ENCODE results near the gene NHEJ1. TPM values are rescaled to one million over a fixed set of nuclear protein-coding genes. Genes with fewer than 3 reads are reported as not detected.

NHEJ1 gene
- total RNA-seq, 1 experiment from 2014 or later: 16.4 TPM

DNA sequence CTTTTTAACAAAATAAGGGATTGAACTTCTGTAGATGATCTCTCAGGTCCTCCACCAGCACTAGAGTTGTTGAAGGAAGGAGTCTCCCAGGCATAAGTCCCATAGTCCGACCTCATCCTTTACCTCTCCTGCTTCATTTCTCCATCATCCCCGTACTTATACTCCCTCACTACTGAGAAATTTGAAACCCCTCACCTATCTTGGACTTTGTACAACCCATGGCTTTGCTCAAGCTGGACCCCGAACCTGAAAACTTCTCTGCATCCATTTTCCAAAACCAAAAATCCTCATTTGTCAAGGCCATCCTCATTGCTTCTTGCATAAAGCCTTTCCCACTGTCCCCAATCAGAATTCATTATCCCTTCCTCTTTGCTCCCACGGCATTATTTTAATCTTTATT is 482 bp upstream of the NHEJ1 start:
- BruUV-seq (replicated peaks): TSS peak; percentile 75
- no peaks in the 10 kb centered on the region for H3K79me2 ChIP-seq (ENCODE audit: insufficient read depth, low read length)
- intact Hi-C loops (cut with micrococcal nuclease): loop anchor here (2.0 kb wide), 3 partner anchors 50 to 192 kb away; no protein-coding TSS in a partner anchor
- ChIA-PET RAD21 (ENCODE audit: low non-redundant PET in 1 of 2, low total read pairs in 2 of 2, uncharacterized antibody in 2 of 2, unreplicated experiment in 2 of 2) (no interaction called here), POLR2A (no interaction called here), CTCF (no interaction called here)
- H3K9ac ChIP-seq (ENCODE audit: low read length): peak overlapping the region; percentile 72
- H2AFZ ChIP-seq (ENCODE audit: low read depth, low read length, poor library complexity, severe bottlenecking): no peak overlapping the region
- no peaks in the 10 kb centered on the region for H4K20me1 ChIP-seq (ENCODE audit: insufficient read depth)
- peak overlapping the region; percentile 78 for H3K4me2 ChIP-seq (ENCODE audit: low read length)
- peak overlapping the region; percentile 67 to 69 for H3K4me3 ChIP-seq (replicated peaks in 1 of 2; ENCODE audit: low read depth in 1 of 2, low read length in 2 of 2)
- H3K27ac ChIP-seq (ENCODE audit: low read depth, low read length): peak overlapping the region; percentile 82
- no peak; the same call in 1 of the 2 replicates for ATAC-seq
- H3K9me2 ChIP-seq (ENCODE audit: insufficient read depth): no peaks in the 10 kb centered on the region
- no peaks in the 10 kb centered on the region for H3K27me3 ChIP-seq (ENCODE audit: insufficient read depth, low read length)
- peaks cover 0 to 3% of the 10 kb centered on the region in 2 experiments; a peak in 2 of 4 replicates for H3K36me3 ChIP-seq (ENCODE audit: control insufficient read depth in 1 of 2, insufficient read depth in 2 of 2, low read length in 2 of 2)
- peaks cover 5 to 16% of the 10 kb centered on the region in 2 experiments; a peak in 3 of 4 replicates for H3K4me1 ChIP-seq (ENCODE audit: control insufficient read depth in 1 of 2, insufficient read depth in 2 of 2, low read length in 2 of 2)
- DNase-seq (ENCODE audit: low read depth, low spot score): no peak
- no peaks in the 10 kb centered on the region for H3K9me3 ChIP-seq (ENCODE audit: control insufficient read depth in 1 of 2, insufficient read depth in 1 of 2, low read depth in 1 of 2, low read length in 2 of 2)
- no peak for TF ChIP-seq CEBPB (IDR thresholded peaks at IDR 0.05; ENCODE audit: low read depth)

DNA sequence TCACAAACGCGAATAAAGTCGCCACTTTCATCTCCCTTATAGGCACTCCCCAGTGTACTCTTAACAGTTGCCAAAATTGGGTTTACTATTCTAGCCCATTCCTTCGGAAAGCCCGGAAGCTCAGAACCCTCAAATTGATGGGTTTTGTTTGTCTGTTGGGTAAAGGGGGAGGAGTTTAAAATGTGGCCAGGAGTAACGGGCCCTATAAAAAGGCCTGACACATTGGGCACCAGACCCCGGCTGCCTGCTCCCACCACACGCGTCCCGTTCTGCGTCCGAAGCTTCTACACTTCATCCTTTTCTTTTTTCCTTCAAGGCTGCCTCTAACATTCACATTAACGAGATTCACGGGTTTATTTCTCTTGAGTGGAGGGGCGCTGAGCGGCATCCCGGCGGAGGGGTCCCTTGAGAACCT is 837 bp downstream of the NHEJ1 start:
- intact Hi-C loops (cut with micrococcal nuclease): loop anchor here (1.0 to 2.0 kb wide), 4 partner anchors 51 to 193 kb away; no protein-coding TSS in a partner anchor
- ChIA-PET RAD21 (ENCODE audit: low non-redundant PET in 1 of 2, low total read pairs in 2 of 2, uncharacterized antibody in 2 of 2, unreplicated experiment in 2 of 2) (no interaction called here), POLR2A (interaction anchor here (1.4 kb wide), 1 partner anchor 158 kb away, joined by 5 read pairs; no protein-coding TSS in a partner anchor), CTCF (interaction anchor here (0.9 to 2.6 kb wide), 6 partner anchors 52 to 370 kb away, joined by 3 to 7 read pairs (median 5); no protein-coding TSS in a partner anchor)
- Histone ChIP-seq H3K9me2 (ENCODE audit: insufficient read depth) (no peaks in the 10 kb centered on the region), H3K36me3 (ENCODE audit: control insufficient read depth in 1 of 2, insufficient read depth in 2 of 2, low read length in 2 of 2) (peaks cover 0 to 3% of the 10 kb centered on the region in 2 experiments; a peak in 2 of 4 replicates), H3K4me1 (ENCODE audit: control insufficient read depth in 1 of 2, insufficient read depth in 2 of 2, low read length in 2 of 2) (peaks cover 5 to 16% of the 10 kb centered on the region in 2 experiments; a peak in 3 of 4 replicates), H2AFZ (ENCODE audit: low read depth, low read length, poor library complexity, severe bottlenecking) (no peak overlapping the region), H4K20me1 (ENCODE audit: insufficient read depth) (no peaks in the 10 kb centered on the region), H3K9ac (ENCODE audit: low read length) (0 out of 2 replicates have a peak overlapping the region, but pooled peaks have one; percentile 72), H3K4me2 (ENCODE audit: low read length) (peak overlapping the region; percentile 78), H3K27me3 (ENCODE audit: insufficient read depth, low read length) (no peaks in the 10 kb centered on the region), H3K9me3 (ENCODE audit: control insufficient read depth in 1 of 2, insufficient read depth in 1 of 2, low read depth in 1 of 2, low read length in 2 of 2) (no peaks in the 10 kb centered on the region), H3K79me2 (ENCODE audit: insufficient read depth, low read length) (no peaks in the 10 kb centered on the region), H3K27ac (ENCODE audit: low read depth, low read length) (no peak overlapping the region), H3K4me3 (replicated peaks in 1 of 2; ENCODE audit: low read depth in 1 of 2, low read length in 2 of 2) (peak overlapping the region; percentile 67 to 69)
- TSS peak; percentile 37 for BruUV-seq (replicated peaks)
- DNase-seq (ENCODE audit: low read depth, low spot score) (no peak), ATAC-seq (no peak)
- TF ChIP-seq REST (IDR thresholded peaks at IDR 0.05; ENCODE audit: low read depth): no peak
- TF ChIP-seq YY1 (IDR thresholded peaks at IDR 0.05; ENCODE audit: extremely low read depth, insufficient replicate concordance, low read depth, low read length): no peak
- TF ChIP-seq MAX (IDR thresholded peaks at IDR 0.05): no peak
- no peak for TF ChIP-seq ELF1 (IDR thresholded peaks at IDR 0.05; ENCODE audit: borderline replicate concordance, low read depth)
- no peak for TF ChIP-seq POLR2A (IDR thresholded peaks at IDR 0.05; ENCODE audit: borderline replicate concordance, extremely low read depth, insufficient read depth, insufficient read length)
- no peak for TF ChIP-seq CBX3 (IDR thresholded peaks at IDR 0.05; ENCODE audit: low read depth)

All from HCT116 (cell line).